K562 (cell line): ENCODE measurements around the gene POLD4. TPM values are rescaled to one million over a fixed set of nuclear protein-coding genes. Genes with fewer than 3 reads are reported as not detected.

Experiments
- CTBP1 ChIP-seq: fragments of 450-650 bp; IDR thresholded peaks from 2 replicates; pipeline ENCODE4 v1.6.1; 2016; ENCODE audit warnings: borderline replicate concordance
- CXXC5 ChIP-seq: fragments of 250-450 bp; sonication (Bioruptor Pico); IDR thresholded peaks from 2 replicates; pipeline ENCODE4 v1.8.0; 2022; ENCODE audit warnings: inconsistent platforms, mild to moderate bottlenecking, moderate library complexity
- GABPB1 ChIP-seq: sonication (generic); formaldehyde crosslinking; IDR thresholded peaks from 2 replicates; pipeline ENCODE4 v1.8.0; 2022; ENCODE audit warnings: mild to moderate bottlenecking, missing genetic modification reagents
- MXD1 ChIP-seq: fragments of 250-450 bp; sonication (Bioruptor Pico); IDR thresholded peaks from 2 replicates; pipeline ENCODE4 v1.8.0; 2021; ENCODE audit warnings: borderline replicate concordance, mild to moderate bottlenecking, moderate library complexity; ENCODE audit not compliant: poor library complexity, severe bottlenecking
- NR2C1 ChIP-seq, 2 experiments: fragments of 450-650 bp; IDR thresholded peaks; 2 replicates each; pipeline ENCODE4 v1.6.1; 2017; ENCODE audit warnings: mild to moderate bottlenecking in 2 of 2, antibody characterized with exemption in 1 of 2, inconsistent platforms in 1 of 2, missing compliant biosample characterization in 1 of 2, missing genetic modification characterization in 1 of 2
- TFAM ChIP-seq: fragments of 250-450 bp; sonication (Bioruptor Pico); conservative IDR thresholded peaks from 2 replicates; pipeline ENCODE4 v1.5.0; 2021; ENCODE audit warnings: mild to moderate bottlenecking, moderate library complexity
- ZNF212 ChIP-seq: fragments of 450-650 bp; formaldehyde crosslinking; IDR thresholded peaks from 2 replicates; pipeline ENCODE4 v1.4.0; 2020; ENCODE audit warnings: mild to moderate bottlenecking
- ZNF253 ChIP-seq: fragments of 250-450 bp; sonication (Bioruptor Pico); conservative IDR thresholded peaks from 2 replicates; pipeline ENCODE4 v1.6.1; 2021; ENCODE audit warnings: mild to moderate bottlenecking
- ZNF277 ChIP-seq: fragments of 250-450 bp; sonication (Bioruptor Pico); IDR thresholded peaks from 2 replicates; pipeline ENCODE4 v1.8.0; 2022; ENCODE audit warnings: inconsistent platforms, mild to moderate bottlenecking, moderate library complexity, borderline replicate concordance
- ZNF280B ChIP-seq: fragments of 250-450 bp; sonication (Bioruptor Pico); IDR thresholded peaks from 2 replicates; pipeline ENCODE4 v1.5.1; 2021; ENCODE audit warnings: mild to moderate bottlenecking
- ZNF318 ChIP-seq, 2 experiments: fragments of 450-650 bp; IDR thresholded peaks; 2 replicates each; pipeline ENCODE4 v1.6.1; 2016; ENCODE audit warnings: mild to moderate bottlenecking in 2 of 2, borderline replicate concordance in 1 of 2, low read depth in 1 of 2, moderate library complexity in 1 of 2
- ZSCAN29 ChIP-seq: fragments of 450-650 bp; IDR thresholded peaks from 2 replicates; pipeline ENCODE4 v1.6.1; 2017
- polyA plus RNA-seq, 8 experiments: library from polyadenylated mRNA; depleted of rRNA in 4 of 8; stranded (reverse) in 5 of 8; unstranded in 3 of 8; fragments of >200 nt; fragmentation: Nextera tagmentation in 2 of 8; fragmentation: Illumina TruSeq in 1 of 8; extraction: Ambion mirVana in 2 of 8; extraction: Trizol in 1 of 8; gene quantifications; 2 replicates each; pipeline versions ENCODE4 v1.2.1 to v1.2.3, GENCODE V29; 2011 to 2014; ENCODE audit warnings: inconsistent platforms in 1 of 8, missing spikeins in 1 of 8
- total RNA-seq, 7 experiments: library from RNA; depleted of rRNA in 6 of 7; stranded (reverse); fragments of >200 nt in 6 of 7; fragmentation: Illumina TruSeq in 2 of 7; extraction: Trizol in 2 of 7; gene quantifications; 2 replicates each; pipeline versions ENCODE4 v1.2.1 to v1.2.3, GENCODE V29; 2011 to 2021; ENCODE audit warnings: low replicate concordance in 1 of 7

Gene POLD4
- total and polyA plus RNA-seq, 9 of the 15 experiments (the other 6 are each of a cell fraction or from before 2014, with no cell fraction given) = 5.8 to 64.5 (median 18.3) TPM

GRCh38 chr11:67401495-67402191, 48.3 kb upstream of the POLD4 start, which contains the start of gene PPP1CA (continued):
- TF ChIP-seq ZNF318 (IDR thresholded peaks at IDR 0.05; ENCODE audit: borderline replicate concordance in 1 of 2, low read depth in 1 of 2) (no peak), ZSCAN29 (no peak), ZNF280B (CRISPR knock-in tag) (no peak), CXXC5 (CRISPR knock-in tag) (peak; percentile 84), MXD1 (CRISPR knock-in tag) (no peak), CTBP1 (peak; percentile 71), ZNF253 (no peak), NR2C1 (IDR thresholded peaks at IDR 0.05) (no peak), NR2C1 (tag; IDR thresholded peaks at IDR 0.05) (no peak), ZNF277 (no peak), GABPB1 (CRISPR knock-in tag) (peak; percentile 68; the same call in 1 of the 2 replicates), TFAM (CRISPR knock-in tag) (no peak), ZNF212 (CRISPR knock-in tag) (no peak)
